Measurements from ENCODE around the gene AJUBA.
"Not testable (repeated sequence)": the region's sequence is repeated elsewhere in the genome, so short reads cannot be mapped to it uniquely, and the experiment has no call there.

Gene AJUBA

DNA sequence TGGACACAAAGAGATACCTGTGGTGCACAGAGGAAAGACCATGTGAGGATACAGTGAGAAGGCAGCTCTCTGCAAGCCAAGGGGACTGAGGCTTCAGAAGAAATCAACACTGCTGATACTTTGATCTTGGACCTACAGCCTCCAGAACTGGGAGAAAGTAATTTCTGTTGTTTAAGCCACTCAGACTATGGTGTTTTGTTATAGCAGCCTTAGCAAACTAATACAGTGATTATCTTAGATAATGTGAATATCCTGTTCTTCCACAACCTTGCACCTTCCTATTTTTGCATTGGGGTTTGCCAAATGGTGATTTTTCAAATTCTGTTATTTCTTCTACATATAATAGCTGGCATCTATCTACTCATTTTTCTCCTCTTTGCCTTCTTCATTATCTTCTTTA is 35.8 kb upstream of the AJUBA start:
- no peaks in the 10 kb centered on the region for H3K4me1 ChIP-seq
- TF ChIP-seq, protein P1, sequence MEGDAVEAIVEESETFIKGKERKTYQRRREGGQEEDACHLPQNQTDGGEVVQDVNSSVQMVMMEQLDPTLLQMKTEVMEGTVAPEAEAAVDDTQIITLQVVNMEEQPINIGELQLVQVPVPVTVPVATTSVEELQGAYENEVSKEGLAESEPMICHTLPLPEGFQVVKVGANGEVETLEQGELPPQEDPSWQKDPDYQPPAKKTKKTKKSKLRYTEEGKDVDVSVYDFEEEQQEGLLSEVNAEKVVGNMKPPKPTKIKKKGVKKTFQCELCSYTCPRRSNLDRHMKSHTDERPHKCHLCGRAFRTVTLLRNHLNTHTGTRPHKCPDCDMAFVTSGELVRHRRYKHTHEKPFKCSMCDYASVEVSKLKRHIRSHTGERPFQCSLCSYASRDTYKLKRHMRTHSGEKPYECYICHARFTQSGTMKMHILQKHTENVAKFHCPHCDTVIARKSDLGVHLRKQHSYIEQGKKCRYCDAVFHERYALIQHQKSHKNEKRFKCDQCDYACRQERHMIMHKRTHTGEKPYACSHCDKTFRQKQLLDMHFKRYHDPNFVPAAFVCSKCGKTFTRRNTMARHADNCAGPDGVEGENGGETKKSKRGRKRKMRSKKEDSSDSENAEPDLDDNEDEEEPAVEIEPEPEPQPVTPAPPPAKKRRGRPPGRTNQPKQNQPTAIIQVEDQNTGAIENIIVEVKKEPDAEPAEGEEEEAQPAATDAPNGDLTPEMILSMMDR (IDR thresholded peaks at IDR 0.05), result no peak
- no peak overlapping the region for H3K27ac ChIP-seq
- intact Hi-C loops (cut with DNase I; ENCODE audit: low total_unique reads), result no loop called here
- no peaks in the 10 kb centered on the region for H3K36me3 ChIP-seq
- H3K4me3 ChIP-seq, result no peak overlapping the region
- no peak for DNase-seq
- no peaks in the 10 kb centered on the region for H3K9me3 ChIP-seq
- no peaks in the 10 kb centered on the region for H3K27me3 ChIP-seq

DNA sequence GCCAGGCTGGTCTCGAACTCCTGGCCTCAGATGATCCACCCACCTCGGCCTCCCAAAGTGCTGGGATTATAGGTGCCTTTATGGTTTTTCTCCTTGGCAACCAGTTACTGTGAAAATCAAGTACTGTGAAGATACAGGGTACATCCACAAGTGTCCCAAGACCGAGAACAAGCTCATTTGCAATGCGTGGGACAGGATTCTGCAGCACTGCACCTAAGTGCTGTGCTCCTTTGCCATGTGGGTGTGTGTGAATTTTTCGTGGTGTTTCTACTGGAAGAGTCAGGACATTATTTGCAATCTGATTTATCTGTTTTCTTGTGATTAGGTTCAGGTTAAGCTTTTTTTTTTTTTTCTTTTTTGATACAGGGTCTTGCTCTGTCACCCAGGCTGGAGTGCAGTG is 34.7 kb upstream of the AJUBA start:
- Histone ChIP-seq H3K9me3 (no peaks in the 10 kb centered on the region), H3K36me3 (no peaks in the 10 kb centered on the region), H3K27ac (no peak overlapping the region), H3K4me3 (no peak overlapping the region), H3K27me3 (no peaks in the 10 kb centered on the region), H3K4me1 (no peaks in the 10 kb centered on the region)
- TF ChIP-seq, protein P1 (IDR thresholded peaks at IDR 0.05), result no peak
- intact Hi-C loops (cut with DNase I; ENCODE audit: low total_unique reads), result no loop called here
- no peak for DNase-seq

- Histone ChIP-seq H3K27me3 (no peaks in the 10 kb centered on the region), H3K36me3 (no peaks in the 10 kb centered on the region), H3K27ac (no peak overlapping the region), H3K4me3 (no peak overlapping the region), H3K9me3 (no peaks in the 10 kb centered on the region), H3K4me1 (no peaks in the 10 kb centered on the region)
- no peak for DNase-seq
- TF ChIP-seq, protein P1 (IDR thresholded peaks at IDR 0.05), result no peak
- intact Hi-C loops (cut with DNase I; ENCODE audit: low total_unique reads), result no loop called here
Observed at GRCh38 chr14:23015618-23016017, 33.3 kb upstream of the AJUBA start.

- H3K27ac ChIP-seq; H3K4me3 ChIP-seq; DNase-seq; H3K27me3 ChIP-seq; H3K36me3 ChIP-seq; intact Hi-C loops (cut with DNase I; ENCODE audit: low total_unique reads); H3K9me3 ChIP-seq: not testable (repeated sequence)
- H3K4me1 ChIP-seq, result peaks cover 0 to 10% (median 3%) of the 10 kb centered on the region in 4 donors
Observed at GRCh38 chr14:23013749-23014054, 31.4 kb upstream of the AJUBA start.

- intact Hi-C loops (cut with DNase I; ENCODE audit: low total_unique reads), result no loop called here
Observed at GRCh38 chr14:23013054-23013748, 30.9 kb upstream of the AJUBA start.

DNA sequence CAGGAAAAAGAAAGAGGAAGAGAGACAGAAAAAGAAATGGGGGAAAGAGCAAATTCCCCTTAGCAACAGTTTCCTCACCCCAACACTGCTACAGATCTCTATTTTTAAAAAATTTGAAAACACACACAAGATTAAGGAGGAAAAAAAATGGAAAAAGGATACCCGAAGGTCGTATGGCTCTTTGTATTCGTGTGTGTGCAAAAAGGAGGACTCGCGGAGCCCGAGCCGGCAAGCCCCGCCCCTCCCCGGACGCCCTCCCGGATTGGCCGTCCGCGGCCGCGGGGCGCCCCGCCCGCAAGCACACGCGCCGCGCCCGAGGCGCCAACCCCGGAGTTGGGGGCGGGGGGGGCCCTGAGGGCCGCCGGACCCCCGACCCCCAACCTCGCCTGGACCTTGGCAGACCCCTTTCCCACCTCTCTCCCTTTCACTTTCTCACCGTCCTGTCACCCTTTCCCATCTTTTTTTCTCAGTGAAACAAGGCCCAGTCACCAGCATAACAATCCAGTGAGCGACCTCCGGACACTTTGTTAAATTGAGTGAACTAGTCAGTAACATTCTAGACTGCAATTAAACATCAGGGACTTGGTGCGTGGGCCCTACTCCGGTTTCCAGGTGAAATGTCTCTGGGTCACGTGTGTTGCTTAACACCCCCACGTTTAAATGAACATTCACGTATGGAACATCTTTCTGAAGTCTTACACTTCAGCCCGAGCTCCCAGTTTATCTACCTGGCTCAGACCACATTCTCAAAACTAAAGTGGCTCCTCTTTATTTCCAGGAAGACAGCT is 27.8 kb upstream of the AJUBA start, which contains the start of gene C14orf93:
Gene C14orf93 (minus strand): TSS at position 205 of the 788 bp plus-strand sequence. CDS start 11,120 bp downstream, outside the sequence.
- Histone ChIP-seq H3K9me3 (no peaks in the 10 kb centered on the region), H3K27me3 (no peaks in the 10 kb centered on the region), H3K4me1 (peaks cover 0 to 23% (median 14%) of the 10 kb centered on the region in 4 donors), H3K27ac (peak within 1 kb of the TSS; percentile 83 to 85), H3K36me3 (no peaks in the 10 kb centered on the region), H3K4me3 (peak within 1 kb of the TSS; percentile 53 to 64)
- intact Hi-C loops (cut with DNase I; ENCODE audit: low total_unique reads), result no loop called here
- TF ChIP-seq, protein P1 (IDR thresholded peaks at IDR 0.05), result no peak
- DNase-seq, result peak; percentile 75 to 90

More at GRCh38 chr14:23013054-23013748, 30.9 kb upstream of the AJUBA start:
- H3K27me3 ChIP-seq, result no peaks in the 10 kb centered on the region
- H3K36me3 ChIP-seq, result no peaks in the 10 kb centered on the region
- no peaks in the 10 kb centered on the region for H3K9me3 ChIP-seq
- TF ChIP-seq, protein P1 (IDR thresholded peaks at IDR 0.05), result no peak
- no peak for DNase-seq
- no peak overlapping the region for H3K4me3 ChIP-seq
- peaks cover 0 to 10% (median 3%) of the 10 kb centered on the region in 4 donors for H3K4me1 ChIP-seq
- peak overlapping the region; percentile 2 to 40 for H3K27ac ChIP-seq

Measured in tibial artery (tissue), 4 donors.